NB4 (cell line): ENCODE results near the gene ZFAND3.

Source experiments
- CTCF ChIP-seq: IDR thresholded peaks from one replicate; pipeline ENCODE4 v1.5.1; 2012; ENCODE audit warnings: low read depth, low read length
- MYC ChIP-seq: IDR thresholded peaks from 2 replicates; pipeline ENCODE4 v1.6.1; 2011; ENCODE audit warnings: low read depth, low read length
- POLR2A ChIP-seq: IDR thresholded peaks from 2 replicates; pipeline ENCODE4 v1.6.1; 2011; ENCODE audit warnings: mild to moderate bottlenecking; ENCODE audit not compliant: insufficient read length; ENCODE audit errors: extremely low read depth
- TF ChIP-seq, protein P1 (sequence below): IDR thresholded peaks from 2 replicates; pipeline ENCODE4 v1.6.1; 2011; ENCODE audit warnings: low read depth, low read length

- TF ChIP-seq CTCF (no peak), POLR2A (no peak), MYC (no peak)
- TF ChIP-seq, protein P1, sequence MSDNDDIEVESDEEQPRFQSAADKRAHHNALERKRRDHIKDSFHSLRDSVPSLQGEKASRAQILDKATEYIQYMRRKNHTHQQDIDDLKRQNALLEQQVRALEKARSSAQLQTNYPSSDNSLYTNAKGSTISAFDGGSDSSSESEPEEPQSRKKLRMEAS: no peak
These were observed 360.4 kb downstream of the ZFAND3 start for GRCh38 chr6:38179794-38180430.
